Stimulated activated CD4-positive, alpha-beta T cell treated with anti-CD3 and anti-CD28 coated beads, Interleukin-15, amount 100 ng/mL, for 1 hour (primary cell): ENCODE results near the gene LRCOL1.

ENCODE experiments used
- DNase-seq, 2 donors: peaks; one replicate each; pipeline ENCODE4 v3.0.0-alpha.2; 2020; ENCODE audit warnings: low read depth in 1 of 2, low spot score in 1 of 2

The LRCOL1 gene

GRCh38 chr12:132610051-132610759, at the start of gene LRCOL1:
TSS of gene LRCOL1 (minus strand) at chr12:132610582. CDS start at chr12:132606251, 4,331 bp downstream.
- DNase-seq = no peak

DNA sequence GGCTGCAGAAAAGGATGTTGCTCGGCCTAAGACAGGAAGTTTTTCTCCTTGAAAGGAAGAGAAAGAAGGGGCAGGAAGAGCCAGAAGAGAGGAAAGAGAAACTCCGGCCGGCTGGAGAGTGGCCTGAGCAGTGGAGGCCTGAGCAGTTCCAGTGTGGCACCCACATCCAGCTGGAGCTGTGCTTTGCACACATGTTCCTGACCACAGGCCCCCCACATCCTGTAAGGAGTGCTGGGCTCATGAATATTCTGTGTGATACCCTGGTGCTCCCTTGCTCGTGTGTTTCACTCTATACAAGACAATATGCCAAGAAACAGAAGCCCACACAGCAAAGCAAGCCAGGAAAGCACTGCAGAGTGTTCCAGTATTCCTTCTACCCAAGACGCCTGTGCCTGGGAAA, 49.7 kb upstream of the LRCOL1 start:
- no peak for DNase-seq

DNA sequence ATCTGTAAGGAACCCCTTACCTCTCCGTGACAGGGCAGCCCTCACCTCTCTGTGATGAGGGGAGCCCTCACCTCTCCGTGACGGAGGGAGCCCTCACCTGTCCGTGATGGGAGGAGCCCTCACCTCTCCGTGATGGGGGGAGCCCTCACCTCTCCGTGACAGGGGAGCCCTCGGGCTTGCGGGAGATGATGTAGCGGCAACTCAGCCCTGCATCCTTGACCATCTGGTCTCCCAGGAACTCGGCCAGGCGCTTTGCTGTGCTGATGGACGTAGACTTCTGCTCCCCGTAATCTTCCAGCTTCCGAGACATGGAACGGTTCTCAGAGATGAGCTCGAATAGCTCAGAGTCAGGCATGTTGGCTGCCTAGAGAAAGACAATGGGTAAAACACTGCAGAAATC, 48.8 kb upstream of the LRCOL1 start:
- no peak for DNase-seq

DNA sequence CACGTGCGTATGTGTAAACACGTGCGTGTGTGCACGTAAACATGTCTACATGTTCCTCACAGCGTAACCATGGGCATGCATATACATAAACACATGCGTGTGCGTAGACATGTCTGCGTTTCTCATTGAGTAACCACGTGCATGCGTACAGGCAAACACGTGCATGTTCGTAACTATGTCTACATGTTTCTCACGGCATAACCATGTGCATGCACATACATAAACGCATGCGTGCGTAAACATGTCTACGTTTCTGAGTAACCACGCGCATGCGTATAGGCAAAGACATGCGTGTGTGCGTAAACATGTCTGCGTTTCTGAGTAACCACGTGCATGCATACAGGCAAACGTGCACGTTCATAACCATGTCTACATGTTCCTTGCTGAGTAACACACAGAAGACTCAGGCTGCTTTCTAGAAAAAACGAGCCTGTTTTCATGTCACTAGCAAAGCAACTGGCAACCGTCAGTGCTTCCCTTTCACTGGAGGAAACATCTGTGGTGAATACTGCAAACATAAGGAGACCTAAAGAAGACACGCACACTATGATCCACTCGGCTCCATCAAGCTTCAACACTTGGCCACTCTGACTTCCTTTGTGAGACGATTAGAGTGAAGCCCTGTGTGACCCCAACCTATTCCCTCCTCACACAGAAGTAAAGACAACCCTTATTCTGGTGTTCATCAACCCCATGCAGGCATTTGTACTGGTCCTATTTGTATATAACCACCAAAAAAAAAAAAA, 47.9 kb upstream of the LRCOL1 start:
- DNase-seq = no peak

DNA sequence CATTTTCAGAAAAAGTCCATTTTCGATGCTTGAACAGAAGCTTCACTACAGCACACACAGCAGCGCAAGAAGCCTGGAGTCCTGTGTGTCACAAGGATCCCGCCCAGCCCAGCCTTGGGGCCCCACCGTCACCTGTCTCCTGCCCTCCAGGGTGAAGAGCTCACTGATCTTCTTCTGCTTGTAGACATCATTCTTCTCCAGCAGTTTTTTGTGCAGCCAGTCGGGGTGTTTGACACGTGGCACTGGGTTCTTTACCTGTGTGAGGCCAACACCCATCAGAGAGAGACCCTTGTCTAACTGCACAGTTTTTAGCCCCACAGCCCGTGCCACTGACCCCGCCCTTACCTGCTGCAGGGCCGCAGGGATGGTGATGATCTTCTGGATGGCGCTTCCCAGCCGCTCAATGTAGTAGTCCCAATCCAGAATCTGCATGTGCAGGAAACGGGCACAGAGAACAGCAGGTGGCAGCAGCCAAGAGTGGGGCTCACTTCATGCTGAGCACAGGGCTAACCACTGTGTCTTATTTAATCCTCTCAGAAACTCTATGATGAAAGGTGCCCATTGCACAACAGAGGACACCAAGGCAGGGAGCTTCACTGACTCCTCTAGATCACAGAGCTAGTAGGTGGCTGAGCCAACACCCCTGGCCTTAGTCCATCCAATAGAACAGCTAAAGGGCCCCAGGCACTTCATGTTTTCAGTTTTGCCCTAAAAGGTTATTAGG, 46.8 kb upstream of the LRCOL1 start:
- no peak for DNase-seq

DNA sequence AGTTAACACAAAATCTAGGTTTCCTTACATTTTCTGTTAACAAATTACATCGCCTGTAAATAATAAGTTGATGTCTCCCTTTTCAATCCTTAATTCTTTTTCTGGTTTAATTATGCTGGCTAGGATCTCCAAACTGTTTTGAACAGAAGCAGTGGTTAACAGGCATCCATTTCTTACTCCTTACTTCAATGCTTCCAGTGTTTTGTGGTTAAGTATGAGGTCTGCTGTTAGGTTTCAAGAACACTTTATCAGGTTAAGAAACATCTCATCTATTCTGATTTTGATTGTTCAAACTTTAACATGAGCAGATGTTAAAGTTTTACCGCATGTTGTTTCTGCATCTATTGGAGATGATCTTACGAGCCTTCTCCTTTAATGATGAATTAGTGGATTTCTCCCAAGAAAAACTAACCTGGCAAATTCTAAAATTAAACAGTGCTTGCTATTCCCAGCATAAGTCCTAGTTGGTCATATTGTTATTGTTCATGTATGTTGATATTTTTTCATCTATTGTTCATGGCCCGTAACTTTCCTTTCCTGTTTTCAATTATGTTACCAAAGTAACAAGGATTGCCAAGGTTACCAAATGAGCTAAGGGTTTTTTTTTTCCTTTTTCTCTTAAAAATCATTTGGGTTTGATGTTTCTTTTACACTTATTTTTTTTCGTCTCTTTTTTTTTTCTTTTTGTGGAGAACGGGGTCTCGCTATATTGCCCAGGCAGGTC, 43.3 kb upstream of the LRCOL1 start:
- DNase-seq = no peak

DNA sequence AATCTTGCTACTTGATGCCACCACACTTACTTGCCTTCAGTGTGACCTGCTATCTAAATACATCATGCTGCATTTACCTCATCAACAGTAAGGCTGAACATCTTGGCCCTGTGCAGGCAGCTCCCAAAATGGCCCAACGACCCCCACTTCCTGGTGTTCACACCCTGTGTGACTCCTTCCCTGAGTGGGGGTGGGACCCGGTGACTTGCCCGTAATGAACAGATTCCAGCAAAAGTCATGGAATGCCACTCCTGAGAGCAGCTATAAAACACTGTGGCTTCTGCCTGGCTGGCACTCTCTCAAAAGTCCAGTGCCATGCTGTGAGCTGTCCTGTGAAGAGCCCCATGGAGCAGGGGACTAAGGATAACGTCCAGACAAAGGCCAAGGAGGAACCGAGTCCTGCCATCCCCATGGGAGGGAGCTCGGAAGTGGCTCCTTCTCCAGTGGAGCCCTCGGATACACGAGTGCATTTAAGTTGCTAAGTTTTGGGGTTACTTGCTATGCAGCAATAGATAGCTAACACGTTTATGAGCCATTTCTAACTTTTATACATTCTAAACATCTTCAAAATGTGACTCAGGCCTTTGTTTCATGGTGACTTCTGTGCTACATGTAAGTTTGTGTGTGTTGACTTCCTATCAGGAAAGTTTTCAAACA, 41.2 kb upstream of the LRCOL1 start:
- no peak for DNase-seq

GRCh38 chr12:132649226-132649945, 39.0 kb upstream of the LRCOL1 start:
- DNase-seq = no peak

GRCh38 chr12:132648616-132649225, 38.3 kb upstream of the LRCOL1 start:
- no peak for DNase-seq

DNA sequence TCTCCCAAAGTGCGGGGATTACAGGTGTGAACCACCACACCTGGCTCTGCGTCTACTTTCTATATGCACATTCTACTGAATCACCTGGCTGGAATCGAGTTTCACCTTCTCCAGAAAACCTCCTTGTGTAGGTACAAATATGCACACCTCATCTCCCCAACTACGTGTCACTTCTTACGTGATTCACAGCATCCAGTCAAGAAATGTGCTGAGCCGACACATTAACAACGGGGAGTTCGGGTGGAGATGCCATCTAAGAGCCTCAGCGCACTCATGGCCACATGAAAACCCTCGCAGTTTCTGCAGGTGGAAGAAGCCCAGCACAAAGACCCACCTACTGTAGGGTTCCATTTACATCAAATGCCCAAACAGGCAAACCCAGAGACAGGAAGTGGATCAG, 37.5 kb upstream of the LRCOL1 start:
- no peak for DNase-seq

DNA sequence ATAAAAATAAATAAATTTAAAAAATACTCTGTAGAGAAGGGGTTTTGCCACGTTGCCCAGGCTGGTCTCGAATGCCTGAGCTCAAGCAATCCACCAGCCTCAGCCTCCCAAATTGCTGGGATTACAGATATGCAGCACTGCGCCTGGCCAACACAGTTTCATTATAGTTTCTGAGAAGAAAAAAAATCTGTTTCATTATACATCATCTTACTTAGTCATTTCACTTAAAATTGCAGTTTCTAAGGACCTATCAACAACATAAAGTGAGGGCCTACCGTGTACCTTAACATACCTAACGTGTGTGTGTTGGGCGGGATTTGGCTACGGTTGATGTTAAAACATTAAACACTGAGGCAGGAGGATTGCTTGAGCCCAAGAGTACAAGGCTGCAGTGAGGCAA, 36.5 kb upstream of the LRCOL1 start:
- no peak for DNase-seq

- DNase-seq = no peak
Observed at GRCh38 chr12:132642846-132643835, 32.8 kb upstream of the LRCOL1 start.

GRCh38 chr12:132641811-132642650, 31.6 kb upstream of the LRCOL1 start:
- DNase-seq = no peak

DNA sequence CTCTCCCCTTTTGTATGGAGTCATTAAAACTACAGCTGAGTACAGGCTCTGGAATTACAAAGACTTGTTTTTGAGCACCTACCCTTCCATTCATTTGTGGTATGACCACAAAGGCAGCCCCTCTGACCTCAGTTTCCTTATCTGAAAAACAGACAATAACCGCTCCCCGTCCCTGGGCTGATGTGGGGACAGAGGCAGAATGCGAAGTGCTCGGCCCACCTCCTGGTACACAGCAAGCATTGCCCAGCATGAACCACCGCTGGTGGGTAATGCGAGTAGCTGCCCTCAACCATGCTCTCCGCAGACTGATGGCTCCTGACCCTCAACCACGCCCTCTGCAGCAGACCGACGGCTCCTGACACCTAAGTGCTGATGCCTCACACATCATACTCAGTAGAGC, 30.6 kb upstream of the LRCOL1 start:
- no peak for DNase-seq

- no peak for DNase-seq
Observed at GRCh38 chr12:132639956-132640520, 29.7 kb upstream of the LRCOL1 start.

DNA sequence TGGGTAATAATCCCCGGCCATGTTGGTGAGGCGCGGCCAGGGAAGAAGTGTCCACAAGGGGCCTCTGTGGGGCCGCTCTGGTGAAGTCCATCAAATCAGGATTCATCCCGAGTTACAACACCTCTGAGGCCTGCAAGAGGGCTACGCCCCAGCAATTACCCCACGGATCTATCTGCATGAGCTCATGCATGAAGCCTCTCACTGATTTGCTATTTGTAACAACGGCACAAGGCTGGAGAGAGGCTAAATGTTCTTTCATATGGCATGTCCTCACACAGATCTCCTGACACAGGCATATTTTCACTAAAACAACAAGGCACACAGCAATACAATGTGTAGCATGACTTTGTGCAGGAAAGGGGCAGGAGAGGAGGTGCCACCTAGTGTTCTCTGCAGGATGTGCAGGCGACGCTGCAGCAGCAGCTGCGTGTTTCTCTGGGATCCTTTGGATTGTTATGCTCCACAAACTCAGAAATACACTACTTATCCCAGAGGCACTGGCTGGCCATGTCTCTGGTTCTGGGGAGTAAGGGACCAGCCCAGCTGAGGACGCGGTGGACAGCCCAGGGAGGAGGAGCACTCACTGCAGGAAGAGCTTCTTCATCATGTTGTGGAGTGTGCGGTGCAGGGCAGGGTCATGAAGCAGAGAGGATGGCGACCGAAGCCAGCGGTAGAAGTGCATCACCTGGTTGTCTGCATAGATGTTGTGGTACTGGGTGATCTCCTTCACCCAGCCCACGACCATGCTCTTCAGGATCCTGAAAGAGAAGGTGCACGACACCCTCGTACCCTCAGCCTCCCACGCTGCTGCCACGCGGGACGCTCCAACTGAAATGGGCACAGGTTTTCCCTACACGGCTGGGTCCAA, 28.4 kb upstream of the LRCOL1 start:
- no peak for DNase-seq
